GM18858 (cell line): ENCODE results near the gene MPND.
"Not testable (repeated sequence)": the region's sequence is repeated elsewhere in the genome, so short reads cannot be mapped to it uniquely, and the experiment has no call there.

Experiments used
- ATAC-seq: cut with Tn5 transposase; IDR thresholded peaks from one replicate; pipeline ENCODE4 v1.9.1; 2021; ENCODE audit not compliant: unreplicated experiment

Gene MPND

GRCh38 chr19:4319067-4319718 lies 24.2 kb upstream of the MPND start:
- no peak for ATAC-seq

- no peak for ATAC-seq
These were observed 22.9 kb upstream of the MPND start for GRCh38 chr19:4320419-4320818.

- no peak for ATAC-seq
These were observed 20.3 kb upstream of the MPND start for GRCh38 chr19:4322942-4323665.

GRCh38 chr19:4323692-4324091 lies 19.7 kb upstream of the MPND start:
- no peak for ATAC-seq

DNA sequence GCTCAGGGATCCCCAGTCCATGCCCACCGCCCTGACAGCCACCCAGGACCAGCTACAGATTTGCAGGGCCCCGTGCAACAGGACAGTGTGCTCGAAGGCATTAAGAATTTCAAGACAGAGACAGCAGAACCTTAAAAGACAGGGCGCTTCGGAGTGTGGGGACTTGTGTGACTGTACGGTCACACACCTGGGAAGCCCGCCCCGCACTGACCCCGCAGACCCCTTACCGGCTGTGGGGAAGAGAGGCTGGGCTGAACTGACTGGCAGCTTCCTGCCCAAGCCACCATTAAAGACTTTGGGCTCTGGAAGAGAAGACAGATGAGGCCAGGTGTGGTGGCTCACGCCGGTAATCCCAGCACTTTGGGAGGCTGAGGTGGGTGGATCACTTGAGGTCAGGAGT lies 19.1 kb upstream of the MPND start:
- no peak for ATAC-seq

DNA sequence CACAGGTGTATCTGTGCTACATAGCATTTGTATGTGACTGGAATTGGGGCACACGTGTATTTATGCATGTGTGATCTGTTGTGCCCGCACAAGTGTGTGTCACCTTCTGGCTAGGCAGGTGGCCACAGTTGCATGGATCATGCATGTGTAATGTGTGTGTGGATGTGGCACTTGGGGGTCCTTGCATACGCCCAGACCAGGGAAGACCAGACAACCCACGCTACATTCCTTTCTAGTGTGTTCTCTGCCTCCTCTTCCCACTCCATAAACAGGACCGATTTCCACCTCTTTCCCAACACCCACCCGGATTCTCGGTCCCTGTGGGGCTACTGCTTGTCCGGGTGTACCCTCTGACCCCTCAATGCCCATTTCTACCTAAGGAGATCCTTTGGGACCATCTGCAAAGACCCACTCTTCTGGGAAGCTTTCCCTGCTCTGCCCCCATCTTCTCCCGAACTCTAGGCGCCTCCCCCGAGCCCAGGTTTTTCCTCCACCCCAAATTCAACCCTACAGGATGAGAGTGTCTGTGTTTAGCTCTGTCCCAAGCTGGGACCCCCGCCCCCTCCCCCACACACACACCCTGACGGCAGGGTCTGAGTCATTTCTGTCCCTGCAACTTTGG lies 17.0 kb upstream of the MPND start:
- ATAC-seq: no peak

- ATAC-seq: no peak
These were observed 16.5 kb upstream of the MPND start for GRCh38 chr19:4326837-4327251.

DNA sequence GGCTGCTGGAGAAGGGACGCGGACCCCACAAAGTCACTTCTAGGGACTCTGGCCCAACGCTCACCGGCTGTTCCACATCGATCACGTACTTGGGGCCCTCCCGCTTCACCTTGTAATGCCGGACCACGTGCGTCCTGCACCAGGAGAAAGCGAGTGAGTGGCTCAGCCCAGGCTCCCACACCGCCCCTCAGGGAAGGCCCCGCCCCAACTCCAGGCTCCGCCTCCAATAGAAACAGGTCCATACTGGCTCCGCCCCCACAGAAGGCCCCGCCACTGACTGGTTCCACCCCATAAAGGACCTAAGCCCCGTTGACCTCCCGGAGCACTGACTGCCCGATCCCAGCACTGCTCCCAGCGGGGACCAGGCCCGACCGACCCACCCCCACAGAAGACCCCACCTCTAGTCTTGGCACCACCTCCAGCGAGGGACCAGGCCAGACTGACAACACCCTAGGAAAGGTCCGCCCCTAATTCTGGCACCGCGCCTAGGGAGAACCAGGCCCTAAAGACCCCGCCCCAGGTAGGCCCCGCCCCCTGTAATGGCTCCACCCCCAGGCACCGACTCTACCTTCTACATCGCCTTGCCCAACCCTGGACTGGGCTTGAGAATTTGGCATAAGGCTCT lies 16.0 kb upstream of the MPND start:
- ATAC-seq: no peak

GRCh38 chr19:4327877-4328242 lies 15.5 kb upstream of the MPND start:
- peak; percentile 4 for ATAC-seq

- peak; percentile 46 for ATAC-seq
These were observed 14.9 kb upstream of the MPND start for GRCh38 chr19:4328243-4328990.

DNA sequence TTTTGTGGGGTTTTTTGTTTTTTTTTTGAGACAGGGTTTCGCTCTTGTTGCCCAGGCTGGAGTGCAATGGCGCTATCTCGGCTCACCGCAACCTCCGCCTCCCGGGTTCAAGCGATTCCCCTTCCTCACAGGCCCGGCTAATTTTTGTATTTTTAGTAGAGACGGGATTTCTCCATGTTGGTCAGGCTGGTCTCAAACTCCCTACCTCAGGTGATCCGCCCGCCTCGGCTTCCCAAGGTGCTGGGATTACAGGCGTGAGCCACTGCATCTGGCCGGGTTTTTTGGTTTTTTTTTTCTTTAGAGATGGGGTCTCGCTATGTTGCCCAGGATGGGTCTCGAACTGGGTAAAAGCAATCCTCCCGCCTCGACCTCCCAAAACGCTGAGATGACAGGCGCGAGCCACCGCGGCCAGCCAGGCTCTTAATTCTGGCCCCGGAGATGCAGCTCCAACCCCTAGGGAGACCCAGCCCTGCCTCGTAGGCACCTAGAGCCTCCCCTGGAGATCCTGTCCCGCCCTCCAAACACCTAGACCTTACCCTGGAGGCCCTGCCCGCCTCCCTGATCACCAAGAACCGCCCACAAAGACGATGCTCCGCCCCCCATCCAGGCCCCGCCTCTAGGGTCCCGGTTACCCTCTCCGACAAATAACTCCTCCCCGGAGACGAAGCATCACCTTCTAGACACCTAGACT lies 14.2 kb upstream of the MPND start:
- ATAC-seq: not testable (repeated sequence)

DNA sequence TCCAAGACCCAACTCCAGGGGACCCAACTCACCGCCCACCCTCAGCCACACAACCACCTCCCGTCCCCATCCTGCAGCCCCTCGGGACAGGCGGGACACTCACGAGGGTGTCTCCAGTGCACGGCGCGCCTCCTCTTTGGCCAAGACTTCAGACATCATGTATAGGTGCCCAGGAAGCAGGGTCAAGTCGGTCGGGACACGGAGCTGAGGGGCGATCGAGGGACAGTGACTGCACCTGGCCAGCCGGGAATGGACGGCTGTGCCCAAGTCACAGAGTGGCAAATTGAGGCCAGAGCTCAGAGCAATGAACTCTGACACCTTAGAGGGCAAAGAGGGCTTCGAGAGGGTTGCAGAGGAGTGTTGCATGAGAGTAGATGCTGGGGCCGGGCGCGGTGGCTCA lies 13.5 kb upstream of the MPND start:
- no peak for ATAC-seq

DNA sequence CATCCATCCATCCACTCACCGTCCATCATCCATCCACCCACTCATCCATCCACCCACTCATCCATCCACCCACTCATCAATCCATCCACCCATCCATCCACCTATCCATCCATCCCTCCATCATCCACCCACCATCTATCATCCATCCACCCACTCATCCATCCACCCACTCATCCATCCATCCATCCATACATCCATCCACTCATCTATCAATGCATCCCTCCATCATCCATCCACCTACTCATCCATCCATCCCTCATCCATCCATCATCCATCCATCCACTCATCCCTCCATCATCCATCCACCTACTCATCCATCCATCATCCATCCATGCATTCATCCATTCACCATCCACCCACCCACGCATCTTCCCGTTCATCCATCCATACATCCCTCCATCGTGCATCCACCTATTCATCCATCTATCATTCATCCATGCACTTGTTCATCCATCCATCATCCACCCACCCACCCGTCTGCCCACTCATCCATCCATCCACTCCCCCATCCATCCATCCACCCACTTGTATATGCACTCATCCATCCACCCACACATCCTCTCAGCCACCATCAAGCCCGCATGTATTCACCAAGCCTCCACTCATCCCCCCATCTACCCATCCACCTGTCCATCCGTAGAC lies 8.3 kb upstream of the MPND start:
- ATAC-seq: no peak

GRCh38 chr19:4337906-4338440 lies 5.4 kb upstream of the MPND start:
- no peak for ATAC-seq

DNA sequence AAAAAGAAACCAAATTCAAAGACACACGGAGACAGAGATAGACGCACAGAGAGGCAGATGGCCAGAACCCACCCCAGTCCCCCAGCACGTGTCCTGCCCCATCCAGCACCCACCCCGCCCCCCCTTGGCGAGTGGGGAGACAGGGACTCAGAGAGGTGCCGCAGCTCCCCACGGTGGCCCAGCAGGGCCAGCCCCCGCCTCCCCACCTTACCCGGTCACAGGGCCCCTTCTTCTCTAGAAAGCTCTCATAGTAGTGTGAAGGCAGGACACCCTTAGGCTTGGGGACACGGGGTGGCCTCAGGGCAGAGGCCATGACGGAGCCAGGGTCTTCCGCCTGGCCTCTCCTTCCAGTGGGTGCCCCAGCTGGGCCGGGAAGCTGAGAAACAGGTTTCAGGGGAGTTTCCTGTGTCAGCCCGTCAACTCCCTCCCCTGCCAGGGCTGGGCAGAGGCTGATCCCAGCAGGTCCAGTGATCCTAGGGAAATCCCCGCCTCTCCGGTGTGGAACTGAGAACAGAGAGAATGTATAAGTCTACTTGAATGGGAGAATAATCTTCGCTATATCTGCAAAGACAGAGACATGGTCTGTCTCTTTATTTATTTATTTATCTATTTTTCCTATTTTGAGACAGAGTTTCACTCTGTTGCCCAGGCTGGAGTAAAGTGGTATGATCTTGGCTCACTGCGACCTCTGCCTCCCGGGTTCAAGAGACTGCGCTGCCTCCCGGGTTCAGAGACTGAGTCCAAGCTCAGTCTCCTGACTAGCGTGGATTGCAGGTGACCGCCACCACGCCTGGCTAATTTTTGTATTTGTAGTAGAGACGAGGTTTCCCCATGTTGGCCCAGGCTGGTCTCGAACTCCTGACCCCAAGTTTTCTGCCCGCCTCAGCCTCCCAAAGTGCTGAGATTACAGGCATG lies 4.7 kb upstream of the MPND start, which contains the start of gene STAP2:
Gene STAP2 (minus strand): TSS at position 387 of the 915 bp plus-strand sequence. CDS start 74 bp downstream, at position 313.
- ATAC-seq: no peak

DNA sequence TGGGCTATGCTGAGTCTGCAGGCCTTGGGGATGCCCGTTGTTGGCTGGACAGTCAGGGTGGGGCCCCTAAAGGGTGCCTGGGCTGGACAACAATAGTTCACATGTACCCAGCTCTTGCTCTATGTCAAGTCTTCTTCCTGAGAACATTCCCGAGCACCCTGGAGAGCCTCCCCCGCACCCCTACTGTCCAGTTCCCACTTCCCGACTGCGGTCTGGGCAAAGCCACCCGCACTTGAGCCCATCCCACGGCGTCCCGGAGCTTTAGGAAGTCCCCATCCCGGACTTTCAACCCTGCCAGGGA lies 1.1 kb upstream of the MPND start:
- no peak for ATAC-seq

- peak; percentile 80 for ATAC-seq
These were observed 570 bp upstream of the MPND start for GRCh38 chr19:4342615-4343369.

- ATAC-seq: no peak
These were observed 2.1 kb downstream of the MPND start for GRCh38 chr19:4345342-4346019.
